Esophagus muscularis mucosa (tissue), 4 donors: ENCODE measurements around the gene PTCHD1. TPM values are rescaled to one million over a fixed set of nuclear protein-coding genes. Genes with fewer than 3 reads are reported as not detected.

Experiments used
- DNase-seq: peaks from one replicate; pipeline ENCODE4 v3.0.0-alpha.2; 2017; ENCODE audit errors: extremely low spot score
- H3K27ac ChIP-seq, 4 donors: fragments of 200-600 bp; sonication (generic); replicated peaks in 1 of 4; 1 replicate in 3 of 4; 2 replicates in 1 of 4; pipeline ENCODE4 v1.5.1; 2016 to 2019; ENCODE audit warnings: mild to moderate bottlenecking in 1 of 4
- H3K27me3 ChIP-seq, 4 donors: fragments of 200-600 bp; sonication (generic); one replicate each; pipeline versions ENCODE4 v1.5.1 to v1.6.0; 2016 to 2019
- H3K36me3 ChIP-seq, 4 donors: fragments of 200-600 bp; sonication (generic); one replicate each; pipeline ENCODE4 v1.5.1; 2016 to 2019
- H3K4me1 ChIP-seq, 4 donors: fragments of 200-600 bp; sonication (generic); one replicate each; pipeline ENCODE4 v1.5.1; 2016 to 2019
- H3K4me3 ChIP-seq, 4 donors: fragments of 200-600 bp; sonication (generic); 1 replicate in 2 of 4; 2 replicates in 2 of 4; pipeline ENCODE4 v1.5.1; 2016 to 2019; ENCODE audit warnings: mild to moderate bottlenecking in 4 of 4, moderate library complexity in 1 of 4
- H3K9me3 ChIP-seq, 4 donors: fragments of 200-600 bp; sonication (generic); 1 replicate in 3 of 4; 2 replicates in 1 of 4; pipeline ENCODE4 v1.5.1; 2016 to 2019
- EP300 ChIP-seq: sonication (generic); formaldehyde crosslinking; IDR thresholded peaks from one replicate; pipeline ENCODE4 v1.6.1; 2017; ENCODE audit warnings: antibody characterized with exemption
- POLR2A ChIP-seq: fragments of 450-650 bp; IDR thresholded peaks from one replicate; pipeline ENCODE4 v1.6.1; 2017; ENCODE audit warnings: antibody characterized with exemption, moderate library complexity, mild to moderate bottlenecking, low read depth
- POLR2AphosphoS5 ChIP-seq, 2 donors: sonication (generic); formaldehyde crosslinking; IDR thresholded peaks; one replicate each; pipeline ENCODE4 v1.6.1; 2017; ENCODE audit warnings: antibody characterized with exemption in 2 of 2
- WGBS: methylation state at CpG from one replicate; pipeline ENCODE4 v1.1.5; 2018; 5-methylcytosine and 5-hydroxymethylcytosine counted together
- intact Hi-C: fragments of 100-400 bp; cut with DNase I; formaldehyde crosslinking; loops from one replicate; pipeline ENCODE4 v1.15.1; 2023
- total RNA-seq, 4 donors: library from RNA; depleted of rRNA; stranded (reverse); fragments of >200 nt; gene quantifications; one replicate each; pipeline versions ENCODE4 v1.1.0 to v1.2.1, GENCODE V29; 2016
- TF ChIP-seq, protein P1 (sequence below), 3 experiments: fragments of 200-600 bp in 2 of 3; fragments of 450-650 bp in 1 of 3; sonication (generic) in 2 of 3; IDR thresholded peaks; one replicate each; pipeline ENCODE4 v1.5.1; 2017 to 2019; ENCODE audit warnings: antibody characterized with exemption in 3 of 3, mild to moderate bottlenecking in 2 of 3, moderate library complexity in 1 of 3

The PTCHD1 gene
- total RNA-seq, 4 donors from 2014 or later, result 5.8 to 9.1 (median 8.0) TPM

DNA sequence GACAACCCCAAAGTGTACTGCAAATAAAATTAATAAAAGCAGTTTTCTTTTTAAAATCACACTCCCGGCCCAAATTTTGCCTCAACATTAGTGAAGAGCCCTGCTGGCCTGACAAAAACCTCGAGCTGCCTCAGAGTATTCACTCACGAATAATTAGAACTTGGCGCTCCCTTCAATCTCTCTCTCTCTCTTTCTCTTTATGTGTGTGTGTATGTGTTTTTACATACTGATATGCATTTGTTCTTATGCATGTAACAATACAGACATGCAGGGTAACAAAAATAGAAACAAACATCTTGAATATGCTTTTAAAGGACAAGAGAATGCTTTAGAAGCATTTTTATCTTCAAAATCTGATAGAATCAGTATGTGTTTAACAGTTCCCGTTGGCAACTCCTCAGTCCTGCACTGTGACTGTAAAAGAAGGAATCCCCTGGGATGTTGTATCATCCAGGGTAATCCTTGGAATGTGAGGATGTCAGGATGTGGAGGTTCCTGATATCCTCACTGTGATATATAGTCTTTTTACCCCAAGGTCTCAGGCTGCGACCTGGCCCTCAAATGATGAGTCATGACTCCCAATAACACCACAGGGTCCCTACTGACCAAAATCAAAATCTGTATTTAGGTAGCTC lies 53.0 kb downstream of the PTCHD1 start:
- Histone ChIP-seq H3K4me1 (peaks cover 0 to 45% (median 16%) of the 10 kb centered on the region in 4 donors), H3K9me3 (no peaks in the 10 kb centered on the region), H3K27ac (no peak overlapping the region), H3K4me3 (no peak overlapping the region), H3K27me3 (no peaks in the 10 kb centered on the region), H3K36me3 (no peaks in the 10 kb centered on the region)
- WGBS, result 68% methylated on average over 6 of the region's 6 CpGs
- no peak for DNase-seq
- TF ChIP-seq EP300 (no peak), POLR2A (no peak), POLR2AphosphoS5 (IDR thresholded peaks at IDR 0.05) (no peak)
- TF ChIP-seq, protein P1, sequence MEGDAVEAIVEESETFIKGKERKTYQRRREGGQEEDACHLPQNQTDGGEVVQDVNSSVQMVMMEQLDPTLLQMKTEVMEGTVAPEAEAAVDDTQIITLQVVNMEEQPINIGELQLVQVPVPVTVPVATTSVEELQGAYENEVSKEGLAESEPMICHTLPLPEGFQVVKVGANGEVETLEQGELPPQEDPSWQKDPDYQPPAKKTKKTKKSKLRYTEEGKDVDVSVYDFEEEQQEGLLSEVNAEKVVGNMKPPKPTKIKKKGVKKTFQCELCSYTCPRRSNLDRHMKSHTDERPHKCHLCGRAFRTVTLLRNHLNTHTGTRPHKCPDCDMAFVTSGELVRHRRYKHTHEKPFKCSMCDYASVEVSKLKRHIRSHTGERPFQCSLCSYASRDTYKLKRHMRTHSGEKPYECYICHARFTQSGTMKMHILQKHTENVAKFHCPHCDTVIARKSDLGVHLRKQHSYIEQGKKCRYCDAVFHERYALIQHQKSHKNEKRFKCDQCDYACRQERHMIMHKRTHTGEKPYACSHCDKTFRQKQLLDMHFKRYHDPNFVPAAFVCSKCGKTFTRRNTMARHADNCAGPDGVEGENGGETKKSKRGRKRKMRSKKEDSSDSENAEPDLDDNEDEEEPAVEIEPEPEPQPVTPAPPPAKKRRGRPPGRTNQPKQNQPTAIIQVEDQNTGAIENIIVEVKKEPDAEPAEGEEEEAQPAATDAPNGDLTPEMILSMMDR (IDR thresholded peaks at IDR 0.05), result no peak
- intact Hi-C loops, result no loop called here

DNA sequence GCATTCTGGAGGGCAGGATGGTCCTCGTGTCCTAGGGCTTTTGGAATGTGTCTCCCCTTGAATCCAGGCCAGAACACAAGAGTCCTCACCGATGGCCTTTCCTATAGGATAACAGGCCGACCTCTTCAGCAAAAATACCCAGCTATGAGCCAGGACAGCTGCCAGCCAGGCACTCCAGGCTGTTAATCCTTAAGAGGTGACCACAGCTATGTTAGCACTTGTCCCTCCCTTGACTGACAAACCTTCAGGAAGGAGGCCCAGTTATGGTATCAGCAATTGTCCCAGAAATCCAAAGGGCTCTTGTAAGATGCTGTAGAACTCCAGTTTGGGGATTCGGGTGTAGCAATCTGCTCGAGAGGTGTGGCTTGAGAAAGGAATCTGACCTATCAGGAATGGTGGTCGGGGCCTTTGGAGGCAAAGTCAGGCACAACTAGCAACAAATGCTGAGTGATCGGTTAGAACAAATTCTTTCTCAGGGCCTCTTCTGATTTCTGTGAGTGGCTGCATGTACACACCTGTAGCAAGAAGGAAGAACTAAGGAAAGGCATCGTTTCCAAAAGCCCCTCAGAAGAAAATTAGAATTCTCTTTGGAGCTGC lies 54.6 kb downstream of the PTCHD1 start:
- TF ChIP-seq POLR2AphosphoS5 (IDR thresholded peaks at IDR 0.05) (no peak), EP300 (no peak), POLR2A (no peak)
- TF ChIP-seq, protein P1 (IDR thresholded peaks at IDR 0.05), result no peak
- Histone ChIP-seq H3K4me3 (no peak overlapping the region), H3K27me3 (no peaks in the 10 kb centered on the region), H3K36me3 (no peaks in the 10 kb centered on the region), H3K4me1 (peaks cover 0 to 29% (median 12%) of the 10 kb centered on the region in 4 donors), H3K27ac (no peak overlapping the region), H3K9me3 (no peaks in the 10 kb centered on the region)
- 73% methylated on average over 8 of the region's 8 CpGs for WGBS
- intact Hi-C loops, result no loop called here
- DNase-seq, result no peak

DNA sequence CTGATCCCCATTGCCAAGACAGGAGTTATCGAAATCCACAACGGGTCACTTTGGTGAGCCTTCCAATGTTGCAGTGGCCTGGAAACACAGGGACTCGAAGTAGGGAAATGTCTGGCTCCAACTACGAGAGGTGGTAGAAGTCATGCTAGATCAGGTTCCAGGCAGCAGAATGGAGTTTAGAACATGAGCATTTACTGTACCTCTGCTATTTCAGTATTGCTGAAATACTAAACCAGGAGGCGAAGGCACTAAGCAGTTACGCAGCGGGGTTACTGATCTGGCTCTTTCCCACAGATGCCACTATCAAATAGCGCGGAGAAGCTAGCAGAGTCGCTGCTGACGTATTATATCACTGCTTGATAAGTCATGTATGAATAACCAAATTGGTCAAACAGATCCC lies 56.3 kb downstream of the PTCHD1 start:
- no peak for DNase-seq
- intact Hi-C loops, result no loop called here
- 90% methylated on average over 11 of the region's 11 CpGs for WGBS
- TF ChIP-seq, protein P1 (IDR thresholded peaks at IDR 0.05), result no peak
- TF ChIP-seq EP300 (no peak), POLR2AphosphoS5 (IDR thresholded peaks at IDR 0.05) (no peak), POLR2A (no peak)
- Histone ChIP-seq H3K4me1 (peaks cover 0 to 14% (median 4%) of the 10 kb centered on the region in 4 donors), H3K36me3 (no peaks in the 10 kb centered on the region), H3K4me3 (no peak overlapping the region), H3K27me3 (no peaks in the 10 kb centered on the region), H3K9me3 (no peaks in the 10 kb centered on the region), H3K27ac (no peak overlapping the region)

DNA sequence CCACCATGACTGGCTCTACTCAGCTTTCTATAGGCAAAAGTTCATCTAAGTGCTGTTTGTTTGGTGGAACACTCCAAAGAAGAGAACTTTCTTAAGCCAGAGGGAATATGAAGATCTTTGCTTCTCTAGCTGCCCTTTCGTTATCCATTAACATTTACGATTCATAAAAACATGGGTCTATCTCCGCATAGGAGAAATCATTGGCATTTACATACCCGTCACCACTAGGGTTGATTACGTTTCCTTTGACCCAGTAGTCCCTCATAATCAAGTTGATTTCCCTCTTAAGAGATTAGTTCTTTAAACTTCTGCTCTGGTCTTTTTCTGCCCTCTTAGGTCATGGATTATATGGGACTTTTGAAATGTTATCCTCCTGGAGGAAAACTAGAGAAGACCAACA lies 57.5 kb downstream of the PTCHD1 start:
- no peaks in the 10 kb centered on the region for H3K27me3 ChIP-seq
- TF ChIP-seq POLR2AphosphoS5 (IDR thresholded peaks at IDR 0.05) (no peak), POLR2A (no peak)
- H3K4me1 ChIP-seq, result peaks cover 0 to 2% (median under 1%) of the 10 kb centered on the region in 4 donors
- WGBS, result 77% methylated on average over 5 of the region's 5 CpGs
- DNase-seq, result no peak
- H3K9me3 ChIP-seq, result no peaks in the 10 kb centered on the region
- intact Hi-C loops, result no loop called here
- no peak overlapping the region for H3K27ac ChIP-seq
- no peak overlapping the region for H3K4me3 ChIP-seq
- no peaks in the 10 kb centered on the region for H3K36me3 ChIP-seq

DNA sequence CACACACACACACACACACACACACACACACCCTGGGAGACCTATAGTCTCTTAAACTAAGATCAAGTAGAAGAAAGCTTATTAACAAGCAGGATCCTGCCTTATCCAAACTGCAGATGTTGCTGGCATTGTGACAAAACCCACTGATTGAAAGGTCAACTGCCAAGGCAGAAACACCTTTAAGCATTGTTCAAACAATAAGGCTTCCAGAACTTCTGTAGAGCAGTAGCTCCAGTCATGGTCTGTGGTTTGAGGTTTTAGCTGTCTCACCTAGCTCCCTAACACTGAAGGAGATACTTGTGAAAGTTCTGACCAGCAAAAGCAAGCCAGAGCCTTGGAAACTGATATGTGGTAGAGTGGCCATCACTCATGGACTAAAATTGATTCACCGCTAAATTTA lies 59.8 kb downstream of the PTCHD1 start:
- Histone ChIP-seq H3K27ac (no peak overlapping the region), H3K36me3 (no peaks in the 10 kb centered on the region), H3K27me3 (no peaks in the 10 kb centered on the region), H3K9me3 (no peaks in the 10 kb centered on the region), H3K4me1 (no peaks in the 10 kb centered on the region), H3K4me3 (no peak overlapping the region)
- TF ChIP-seq EP300 (no peak), POLR2AphosphoS5 (IDR thresholded peaks at IDR 0.05) (no peak), POLR2A (no peak)
- TF ChIP-seq, protein P1 (IDR thresholded peaks at IDR 0.05), result no peak
- intact Hi-C loops, result no loop called here
- WGBS, result 90% methylated on average over 1 of the region's 1 CpG
- no peak for DNase-seq
